ENCODE results near the gene RAB3IP.

- no peak for TF ChIP-seq SMC3 (IDR thresholded peaks at IDR 0.05; ENCODE audit: borderline replicate concordance, low read length)
- TF ChIP-seq ZNF217 (IDR thresholded peaks at IDR 0.05), result no peak
Measured at GRCh38 chr12:69719336-69720316, 19.0 kb upstream of the RAB3IP start.
